ENCODE measurements around the gene PTPRN2. TPM values are rescaled to one million over a fixed set of nuclear protein-coding genes. Genes with fewer than 3 reads are reported as not detected.

The PTPRN2 gene
- total and polyA plus RNA-seq, 2 of the 8 experiments (the other 6 are each of a cell fraction or from before 2014, with no cell fraction given): 2.6 to 4.5 TPM

- no peak overlapping the region for H2BK15ac ChIP-seq (ENCODE audit: low read length)
- POLR2A ChIA-PET (ENCODE audit: partially characterized antibody): no interaction called here
- H3K23me2 ChIP-seq (ENCODE audit: low read depth, low read length): peaks cover 10% of the 10 kb centered on the region
- no peaks in the 10 kb centered on the region; a peak in 1 of 7 replicates for H3K4me1 ChIP-seq (replicated peaks in 1 of 4; ENCODE audit: control insufficient read depth in 3 of 4, insufficient read depth in 4 of 4, low read length in 3 of 4)
- no peak overlapping the region for H4K8ac ChIP-seq (ENCODE audit: extremely low read depth, insufficient read depth, low read length)
- H3K79me1 ChIP-seq (ENCODE audit: low read depth, low read length): no peaks in the 10 kb centered on the region; the same call in 1 of the 2 replicates
- no peak overlapping the region for H3K23ac ChIP-seq (ENCODE audit: insufficient read length)
- peaks cover 19 to 57% of the 10 kb centered on the region in 2 experiments for H3K9me3 ChIP-seq (ENCODE audit: insufficient read depth in 2 of 2, low read depth in 1 of 2, low read length in 1 of 2)
- no peak for TF ChIP-seq KDM4A (IDR thresholded peaks at IDR 0.05; ENCODE audit: low read depth, low read length, severe bottlenecking)
- no peak for TF ChIP-seq SAP30 (IDR thresholded peaks at IDR 0.05; ENCODE audit: insufficient read depth, insufficient replicate concordance, low read length)
- no peak for TF ChIP-seq CTCF (IDR thresholded peaks at IDR 0.05; ENCODE audit: control extremely low read depth in 1 of 3, insufficient read depth in 1 of 3, low read depth in 1 of 3, low read length in 3 of 3)
- no peak for TF ChIP-seq CREB1 (IDR thresholded peaks at IDR 0.05)
- no peak for TF ChIP-seq NRF1 (IDR thresholded peaks at IDR 0.05; ENCODE audit: low read depth, low read length)
- TF ChIP-seq EP300 (IDR thresholded peaks at IDR 0.05; ENCODE audit: borderline replicate concordance in 1 of 2, low read depth in 2 of 2, low read length in 2 of 2): no peak
- no peak for TF ChIP-seq PHF8 (conservative IDR thresholded peaks at IDR 0.05; ENCODE audit: low read depth, low read length)
- TF ChIP-seq TBP (IDR thresholded peaks at IDR 0.05; ENCODE audit: low read depth, low read length): no peak
- no peak overlapping the region for H4K91ac ChIP-seq (replicated peaks; ENCODE audit: insufficient read length, low read length)
- DNase-seq (ENCODE audit: low read depth in 1 of 2, low spot score in 2 of 2) (no peak), FAIRE-seq (no peak)
- H3K36me3 ChIP-seq (ENCODE audit: control insufficient read depth in 2 of 4, insufficient read depth in 4 of 4, low read length in 3 of 4): no peaks in the 10 kb centered on the region; a peak in 1 of 8 replicates
- no peak overlapping the region for H2BK20ac ChIP-seq (ENCODE audit: low read length)
- H3K18ac ChIP-seq (ENCODE audit: extremely low read depth, low read length): no peak overlapping the region
- peak overlapping the region; percentile 72 for H3K4ac ChIP-seq (replicated peaks; ENCODE audit: insufficient read length, low read depth, low read length)
- H2BK120ac ChIP-seq (replicated peaks; ENCODE audit: low read depth, low read length): no peak overlapping the region
- H3K27ac ChIP-seq (ENCODE audit: low read depth, low read length): no peak overlapping the region
- no peak overlapping the region for H2AFZ ChIP-seq (ENCODE audit: low read length)
- CTCF ChIA-PET (ENCODE audit: partially characterized antibody): no interaction called here
- H3K4me3 ChIP-seq (ENCODE audit: extremely low read depth in 1 of 4, insufficient read depth in 2 of 4, low read depth in 3 of 4, low read length in 4 of 4): no peak overlapping the region
- H2BK12ac ChIP-seq (ENCODE audit: low read depth, low read length): no peak overlapping the region
- H3K9ac ChIP-seq (replicated peaks in 1 of 4; ENCODE audit: extremely low read depth in 1 of 4, low read depth in 3 of 4, low read length in 3 of 4): no peak overlapping the region
- no peak overlapping the region for H4K5ac ChIP-seq (ENCODE audit: insufficient read length, low read depth, low read length)
- H3K56ac ChIP-seq (replicated peaks; ENCODE audit: insufficient read length, low read depth, low read length): no peak overlapping the region
- no peak overlapping the region for H3K4me2 ChIP-seq (ENCODE audit: insufficient read depth in 1 of 2, low read depth in 2 of 2, low read length in 2 of 2)
- H3K27me3 ChIP-seq (replicated peaks in 1 of 4; ENCODE audit: control insufficient read depth in 3 of 4, extremely low read depth in 1 of 4, insufficient read depth in 3 of 4, low read length in 3 of 4): no peaks in the 10 kb centered on the region
- no peak overlapping the region for H3K14ac ChIP-seq (ENCODE audit: insufficient read length)
- H3K79me2 ChIP-seq (ENCODE audit: control insufficient read depth in 1 of 2, insufficient read depth in 2 of 2, low read length in 2 of 2): no peaks in the 10 kb centered on the region
- H2AK5ac ChIP-seq (ENCODE audit: low read depth, low read length): peak overlapping the region; percentile 39; the same call in 1 of the 2 replicates
- 93 to 100% methylated on average over 4 of the region's 4 CpGs for WGBS, 2 experiments (ENCODE audit: extremely low coverage in 1 of 2, insufficient coverage in 1 of 2, insufficient read length in 1 of 2, insufficient replicate concordance in 2 of 2, low coverage in 1 of 2, low lambda C conversion rate in 2 of 2, missing lambda C conversion rate in 1 of 2)
- H2BK5ac ChIP-seq (ENCODE audit: low read depth, low read length): no peak overlapping the region
- H4K20me1 ChIP-seq (replicated peaks in 1 of 2; ENCODE audit: control insufficient read depth in 1 of 2, insufficient read depth in 2 of 2, low read length in 2 of 2): peaks cover 0 to 8% of the 10 kb centered on the region in 2 experiments
These were observed 343.2 kb downstream of the PTPRN2 start for GRCh38 chr7:158244430-158244829.

Data from H1 (cell line).